Thyroid gland (tissue), 4 donors: ENCODE results near the gene ARMCX6. TPM values are rescaled to one million over a fixed set of nuclear protein-coding genes. Genes with fewer than 3 reads are reported as not detected.

Source experiments
- DNase-seq, 2 donors: peaks; one replicate each; pipeline ENCODE4 v3.0.0-alpha.2; 2019
- H3K27ac ChIP-seq, 3 donors: fragments of 200-600 bp; sonication (generic); 1 replicate in 2 of 3; 2 replicates in 1 of 3; pipeline ENCODE4 v1.5.1; 2016 to 2019; ENCODE audit warnings: mild to moderate bottlenecking in 1 of 3, moderate library complexity in 1 of 3
- H3K27me3 ChIP-seq: fragments of 200-600 bp; sonication (generic); one replicate; pipeline ENCODE4 v1.5.1; 2019
- H3K36me3 ChIP-seq, 2 donors: fragments of 200-600 bp; sonication (generic); one replicate each; pipeline ENCODE4 v1.5.1; 2016 to 2019
- H3K4me1 ChIP-seq, 2 donors: fragments of 200-600 bp; sonication (generic); one replicate each; pipeline ENCODE4 v1.5.1; 2017 to 2019
- H3K4me3 ChIP-seq, 3 donors: fragments of 200-600 bp; sonication (generic); replicated peaks in 1 of 3; 1 replicate in 2 of 3; 2 replicates in 1 of 3; pipeline ENCODE4 v1.5.1; 2016; ENCODE audit warnings: mild to moderate bottlenecking in 1 of 3
- H3K9me3 ChIP-seq: fragments of 200-600 bp; sonication (generic); one replicate; pipeline ENCODE4 v1.5.1; 2017
- POLR2A ChIP-seq, 2 donors: fragments of 450-650 bp; IDR thresholded peaks; one replicate each; pipeline ENCODE4 v1.6.1; 2017; ENCODE audit warnings: antibody characterized with exemption in 2 of 2, mild to moderate bottlenecking in 2 of 2, moderate library complexity in 1 of 2
- WGBS, 2 donors: methylation state at CpG; one replicate each; pipeline ENCODE4 v1.1.5; 2017; 5-methylcytosine and 5-hydroxymethylcytosine counted together
- intact Hi-C: fragments of 100-400 bp; cut with DNase I; formaldehyde crosslinking; loops from one replicate; pipeline ENCODE4 v1.15.1; 2023
- total RNA-seq, 4 donors: library from RNA; depleted of rRNA; stranded (reverse); fragments of >200 nt; gene quantifications; one replicate each; pipeline ENCODE4 v1.2.3, GENCODE V29; 2016
- TF ChIP-seq, protein P1 (sequence below), 6 experiments: fragments of 200-600 bp in 3 of 6; fragments of 450-650 bp in 3 of 6; sonication (generic) in 3 of 6; IDR thresholded peaks; one replicate each; pipeline ENCODE4 v1.5.1; 2016 to 2019; ENCODE audit warnings: antibody characterized with exemption in 6 of 6, mild to moderate bottlenecking in 2 of 6, inconsistent platforms in 1 of 6, moderate library complexity in 1 of 6

ARMCX6 gene
- total RNA-seq = 10 to 100 TPM; 20.6 to 28.6 (median 23.4) TPM

GRCh38 chrX:101617211-101618191 is at the start of gene ARMCX6:
Gene ARMCX6, minus strand, starts transcription at chrX:101618000. Its CDS starts 1,380 bp downstream, at chrX:101616620.
- H3K27me3 ChIP-seq = no peaks in the 10 kb centered on the region
- H3K27ac ChIP-seq = peak within 1 kb of the TSS; percentile 79 to 93 (median 79)
- TF ChIP-seq POLR2A (IDR thresholded peaks at IDR 0.05) = peak in 1 of 2 donors; percentile 79
- TF ChIP-seq, protein P1, sequence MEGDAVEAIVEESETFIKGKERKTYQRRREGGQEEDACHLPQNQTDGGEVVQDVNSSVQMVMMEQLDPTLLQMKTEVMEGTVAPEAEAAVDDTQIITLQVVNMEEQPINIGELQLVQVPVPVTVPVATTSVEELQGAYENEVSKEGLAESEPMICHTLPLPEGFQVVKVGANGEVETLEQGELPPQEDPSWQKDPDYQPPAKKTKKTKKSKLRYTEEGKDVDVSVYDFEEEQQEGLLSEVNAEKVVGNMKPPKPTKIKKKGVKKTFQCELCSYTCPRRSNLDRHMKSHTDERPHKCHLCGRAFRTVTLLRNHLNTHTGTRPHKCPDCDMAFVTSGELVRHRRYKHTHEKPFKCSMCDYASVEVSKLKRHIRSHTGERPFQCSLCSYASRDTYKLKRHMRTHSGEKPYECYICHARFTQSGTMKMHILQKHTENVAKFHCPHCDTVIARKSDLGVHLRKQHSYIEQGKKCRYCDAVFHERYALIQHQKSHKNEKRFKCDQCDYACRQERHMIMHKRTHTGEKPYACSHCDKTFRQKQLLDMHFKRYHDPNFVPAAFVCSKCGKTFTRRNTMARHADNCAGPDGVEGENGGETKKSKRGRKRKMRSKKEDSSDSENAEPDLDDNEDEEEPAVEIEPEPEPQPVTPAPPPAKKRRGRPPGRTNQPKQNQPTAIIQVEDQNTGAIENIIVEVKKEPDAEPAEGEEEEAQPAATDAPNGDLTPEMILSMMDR (IDR thresholded peaks at IDR 0.05) = peak in 5 of 6 experiments; percentile 26 to 49 (median 45)
- H3K4me3 ChIP-seq = peak within 1 kb of the TSS in 2 of 3 donors; percentile 30 to 41
- WGBS, 2 donors = 0 to 1% methylated on average over 11 to 22 of the region's 39 CpGs
- H3K4me1 ChIP-seq = peaks cover 0 to 6% of the 10 kb centered on the region in 2 donors
- intact Hi-C loops = no loop called here
- H3K9me3 ChIP-seq = no peaks in the 10 kb centered on the region
- peak; percentile 75 to 83 for DNase-seq
- H3K36me3 ChIP-seq = no peaks in the 10 kb centered on the region

GRCh38 chrX:101659601-101660063 is 41.8 kb upstream of the ARMCX6 start, which contains the start of gene ARMCX2:
Gene ARMCX2, minus strand, starts transcription at chrX:101659850. Its CDS starts 2,262 bp downstream, at chrX:101657588.
- H3K27ac ChIP-seq = peak within 1 kb of the TSS; percentile 57 to 75 (median 61)
- no peaks in the 10 kb centered on the region for H3K4me1 ChIP-seq
- 2% methylated on average over 15 to 19 of the region's 22 CpGs for WGBS, 2 donors
- peak; percentile 70 for DNase-seq
- H3K27me3 ChIP-seq = no peaks in the 10 kb centered on the region
- TF ChIP-seq, protein P1 (IDR thresholded peaks at IDR 0.05) = no peak
- TF ChIP-seq POLR2A (IDR thresholded peaks at IDR 0.05) = peak in 1 of 2 donors; percentile 87
- H3K36me3 ChIP-seq = peaks cover 0 to 9% of the 10 kb centered on the region in 2 donors
- H3K4me3 ChIP-seq = peak within 1 kb of the TSS; percentile 26 to 45 (median 27)
- intact Hi-C loops = no loop called here
- H3K9me3 ChIP-seq = no peaks in the 10 kb centered on the region

DNA sequence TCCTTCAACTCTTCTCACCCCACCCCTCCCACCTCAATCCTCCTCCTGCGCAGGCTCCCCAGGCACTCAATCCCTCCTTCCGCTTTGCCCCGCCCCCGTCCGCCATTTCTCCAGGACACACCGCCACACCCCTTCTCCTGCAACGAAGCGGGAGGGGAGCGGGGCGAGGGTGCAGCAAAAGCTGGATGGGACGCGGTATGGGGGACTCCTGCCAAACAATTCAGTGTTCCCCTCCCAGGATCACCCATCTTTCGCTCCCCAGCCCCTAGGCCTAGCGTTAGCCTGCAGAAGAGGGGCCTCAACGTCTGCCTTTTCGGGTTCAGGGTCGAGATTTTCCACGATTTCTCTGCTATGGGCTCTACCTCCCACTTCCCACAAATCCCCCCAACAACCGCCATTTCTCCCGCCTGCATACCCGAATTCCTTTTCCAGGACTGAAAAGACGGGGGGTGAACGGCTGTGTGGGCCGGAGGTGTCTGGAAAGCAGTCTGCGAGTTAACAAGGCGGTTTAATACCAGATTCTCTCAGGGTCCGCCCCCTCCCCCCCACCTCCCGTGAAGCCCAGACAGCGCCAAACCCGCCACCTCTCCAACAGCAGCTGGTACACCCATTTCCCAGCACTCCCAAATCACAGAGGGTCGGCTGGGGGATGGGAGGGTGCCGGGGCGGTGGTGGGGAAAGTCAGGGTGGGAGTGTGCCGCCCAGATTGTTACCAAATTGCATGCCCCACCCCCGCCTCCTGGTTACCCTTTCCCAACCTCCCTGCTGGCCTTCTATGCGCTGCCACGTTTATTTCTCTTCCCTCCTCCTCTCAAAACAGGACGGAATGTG is 41.1 kb upstream of the ARMCX6 start:
- H3K27me3 ChIP-seq = no peaks in the 10 kb centered on the region
- H3K4me3 ChIP-seq = peak overlapping the region; percentile 26 to 45 (median 27)
- peaks cover 0 to 9% of the 10 kb centered on the region in 2 donors for H3K36me3 ChIP-seq
- 0% methylated on average over 20 to 26 of the region's 38 CpGs for WGBS, 2 donors
- H3K27ac ChIP-seq = peak overlapping the region; percentile 57 to 75 (median 61)
- peak; percentile 78 to 83 for DNase-seq
- TF ChIP-seq POLR2A (IDR thresholded peaks at IDR 0.05) = peak in 1 of 2 donors; percentile 73
- TF ChIP-seq, protein P1 (IDR thresholded peaks at IDR 0.05) = no peak
- no peaks in the 10 kb centered on the region for H3K9me3 ChIP-seq
- no peaks in the 10 kb centered on the region for H3K4me1 ChIP-seq
- intact Hi-C loops = no loop called here

DNA sequence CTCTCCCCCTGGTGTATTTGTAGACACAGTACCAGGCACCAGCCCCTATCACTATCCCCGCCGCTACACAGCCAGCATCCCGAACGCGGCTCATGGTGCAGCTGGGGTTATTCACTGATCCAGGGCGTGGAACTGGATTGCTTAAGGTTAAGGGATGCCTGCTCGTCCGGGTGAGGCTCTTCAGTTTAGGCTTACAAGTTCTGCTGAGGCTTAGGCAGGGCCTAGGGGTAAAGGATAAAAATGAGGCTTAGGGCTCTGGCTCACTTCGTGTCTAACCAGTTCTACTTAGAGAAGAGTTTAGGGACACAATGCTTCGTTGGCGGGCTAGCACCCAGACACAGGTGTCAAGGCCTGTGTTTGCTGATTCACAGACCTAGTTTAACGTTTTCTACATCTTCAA is 39.7 kb upstream of the ARMCX6 start:
- H3K27me3 ChIP-seq = no peaks in the 10 kb centered on the region
- H3K27ac ChIP-seq = no peak overlapping the region
- no peak for DNase-seq
- intact Hi-C loops = no loop called here
- no peak for TF ChIP-seq POLR2A (IDR thresholded peaks at IDR 0.05)
- TF ChIP-seq, protein P1 (IDR thresholded peaks at IDR 0.05) = no peak
- no peaks in the 10 kb centered on the region for H3K9me3 ChIP-seq
- 85 to 92% methylated on average over 4 to 6 of the region's 12 CpGs for WGBS, 2 donors
- peaks cover 0 to 9% of the 10 kb centered on the region in 2 donors for H3K36me3 ChIP-seq
- no peak overlapping the region for H3K4me3 ChIP-seq
- no peaks in the 10 kb centered on the region for H3K4me1 ChIP-seq
